HCT116 (cell line): Measurements from ENCODE around the gene SMIM14.
"Not testable (repeated sequence)": the region's sequence is repeated elsewhere in the genome, so short reads cannot be mapped to it uniquely, and the experiment has no call there.

Source experiments
- CEBPB ChIP-seq: IDR thresholded peaks from 2 replicates; pipeline ENCODE4 v1.6.1; 2012; ENCODE audit warnings: low read depth
- CTCF ChIP-seq, 3 experiments: fragments of 200-600 bp in 1 of 3; sonication (generic) in 1 of 3; IDR thresholded peaks in 2 of 3; conservative IDR thresholded peaks in 1 of 3; 2 replicates each; pipeline ENCODE4 v1.5.1; 2012 to 2017; ENCODE audit warnings: low read depth in 2 of 3, low read length in 2 of 3, antibody characterized with exemption in 1 of 3, borderline replicate concordance in 1 of 3, control low read depth in 1 of 3, mild to moderate bottlenecking in 1 of 3, mixed read lengths in 1 of 3, mixed run types in 1 of 3, moderate library complexity in 1 of 3; ENCODE audit not compliant: insufficient read depth in 1 of 3
- EGR1 ChIP-seq: IDR thresholded peaks from 2 replicates; pipeline ENCODE4 v1.6.1; 2012; ENCODE audit warnings: low read depth
- FOSL1 ChIP-seq: IDR thresholded peaks from 2 replicates; pipeline ENCODE4 v1.6.1; 2012; ENCODE audit warnings: low read depth
- POLR2A ChIP-seq: IDR thresholded peaks from 2 replicates; pipeline ENCODE4 v1.7.0; 2011; ENCODE audit warnings: borderline replicate concordance; ENCODE audit not compliant: insufficient read depth, insufficient read length; ENCODE audit errors: extremely low read depth
- POLR2AphosphoS5 ChIP-seq: IDR thresholded peaks from 2 replicates; pipeline ENCODE4 v1.6.1; 2011; ENCODE audit warnings: mild to moderate bottlenecking, low read depth, low read length, moderate library complexity
- SIN3A ChIP-seq: IDR thresholded peaks from 2 replicates; pipeline ENCODE4 v1.6.1; 2012; ENCODE audit warnings: low read depth
- ZBTB33 ChIP-seq: IDR thresholded peaks from 2 replicates; pipeline ENCODE4 v1.6.1; 2011; ENCODE audit warnings: mild to moderate bottlenecking, low read length, moderate library complexity; ENCODE audit not compliant: insufficient replicate concordance; ENCODE audit errors: extremely low read depth

- TF ChIP-seq CTCF (IDR thresholded peaks at IDR 0.05 in 2 of 3, conservative IDR thresholded peaks at IDR 0.05 in 1 of 3; ENCODE audit: borderline replicate concordance in 1 of 3, insufficient read depth in 1 of 3, low read depth in 2 of 3, low read length in 2 of 3); ZBTB33; FOSL1; SIN3A; CEBPB; POLR2A; EGR1; POLR2AphosphoS5: not testable (repeated sequence)
Observed at GRCh38 chr4:39616112-39616511, 22.6 kb downstream of the SMIM14 start.
